Psoas muscle (tissue), 8 donors: ENCODE data around the gene TIGD3. TPM values are rescaled to one million over a fixed set of nuclear protein-coding genes. Genes with fewer than 3 reads are reported as not detected.

ENCODE experiments used
- ATAC-seq, 4 donors: fragments of 200-7000 bp; cut with Tn5 transposase; one replicate each; pipeline ENCODE4 v1.9.1; 2020; ENCODE audit warnings: moderate library complexity in 3 of 4, mild to moderate bottlenecking in 2 of 4
- DNase-seq, 2 donors: peaks; one replicate each; pipeline ENCODE4 v3.0.0-alpha.2; 2020
- H3K27ac ChIP-seq: fragments of 200-600 bp; one replicate; pipeline ENCODE4 v1.8.0; 2022
- H3K27me3 ChIP-seq, 3 donors: fragments of 200-600 bp in 1 of 3; one replicate each; pipeline versions ENCODE4 v1.6.1 to v1.8.0; 2013 to 2022; ENCODE audit warnings: low read length in 2 of 3, mild to moderate bottlenecking in 2 of 3, moderate library complexity in 1 of 3; ENCODE audit not compliant: insufficient read depth in 3 of 3
- H3K36me3 ChIP-seq, 2 donors: fragments of 200-600 bp in 1 of 2; one replicate each; pipeline versions ENCODE4 v1.6.1 to v1.8.0; 2013 to 2022; ENCODE audit warnings: low read depth in 1 of 2, mild to moderate bottlenecking in 1 of 2, moderate library complexity in 1 of 2; ENCODE audit not compliant: insufficient read depth in 1 of 2
- H3K4me1 ChIP-seq: fragments of 200-600 bp; one replicate; pipeline ENCODE4 v1.8.0; 2022
- H3K4me3 ChIP-seq: fragments of 200-600 bp; one replicate; pipeline ENCODE4 v1.8.0; 2022; ENCODE audit warnings: mild to moderate bottlenecking
- H3K9me3 ChIP-seq: fragments of 200-600 bp; one replicate; pipeline ENCODE4 v1.8.0; 2022
- WGBS, 3 donors: extraction: QIAGEN DNeasy Blood & Tissue Kit; methylation state at CpG; one replicate each; pipeline versions ENCODE4 v1.1.6 to v1.1.7; 2013; 5-methylcytosine and 5-hydroxymethylcytosine counted together
- intact Hi-C, 2 donors: fragments of 100-400 bp; cut with DNase I; formaldehyde crosslinking; loops; one replicate each; pipeline versions ENCODE4 v1.11.0 to v1.14.2; 2022
- long read RNA-seq, 2 donors: library from polyadenylated mRNA; unstranded; transcript quantifications; one replicate each; pipeline ENCODE4 v2.0.0, GENCODE V29; 2021
- polyA plus RNA-seq, 3 donors: library from polyadenylated mRNA; stranded (reverse); fragments of 200-250 nt; gene quantifications; one replicate each; pipeline ENCODE4 v1.2.3, GENCODE V29; 2013
- total RNA-seq, 4 donors: library from RNA; stranded (reverse); fragmentation: NEBNext Ultra II Directional in 2 of 4; extraction: Animal tissue kit (Norgen Biotek cat#: 25700) in 2 of 4; gene quantifications; one replicate each; pipeline versions ENCODE4 v1.2.1 to v1.2.4, GENCODE V29; 2021 to 2023
- TF ChIP-seq, protein P1 (sequence below): fragments of 200-600 bp; IDR thresholded peaks from one replicate; pipeline ENCODE4 v1.8.0; 2022; ENCODE audit warnings: antibody characterized with exemption
- donor health status: healthy with polysubstance abuse.
- donor health status: DM: no; HTN: no; CAD: no; lungs with moderate emphysema.
- donor health status: Bipolar disorder and iron deficiency.
- donor health status: healthy.
- donor health status: DM: yes; HTN: yes; CAD: no.
- donor health status: DM: no; HTN: no; CAD: no.
- donor health status: DM: no; HTN: no; CAD: no.
- donor health status: DM: yes; HTN: yes; CAD: no.

The TIGD3 gene, protein sequence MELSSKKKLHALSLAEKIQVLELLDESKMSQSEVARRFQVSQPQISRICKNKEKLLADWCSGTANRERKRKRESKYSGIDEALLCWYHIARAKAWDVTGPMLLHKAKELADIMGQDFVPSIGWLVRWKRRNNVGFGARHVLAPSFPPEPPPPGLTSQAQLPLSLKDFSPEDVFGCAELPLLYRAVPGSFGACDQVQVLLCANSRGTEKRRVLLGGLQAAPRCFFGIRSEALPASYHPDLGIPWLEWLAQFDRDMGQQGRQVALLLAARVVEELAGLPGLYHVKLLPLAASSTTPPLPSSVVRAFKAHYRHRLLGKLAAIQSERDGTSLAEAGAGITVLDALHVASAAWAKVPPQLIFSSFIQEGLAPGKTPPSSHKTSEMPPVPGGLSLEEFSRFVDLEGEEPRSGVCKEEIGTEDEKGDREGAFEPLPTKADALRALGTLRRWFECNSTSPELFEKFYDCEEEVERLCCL
- total RNA-seq (under 1 TPM in 1 of 4 donors, not detected in 3; 0.25 TPM), polyA plus RNA-seq (under 1 TPM; 0.05 to 0.09 (median 0.08) TPM)
- long read RNA-seq, donor 1, partial matches to known transcripts = 0 of 1 reads
- long read RNA-seq, donor 1, other reads (novel, unspliced or antisense) = 0 of 1 reads
- long read RNA-seq, donor 2 = 0 reads

DNA sequence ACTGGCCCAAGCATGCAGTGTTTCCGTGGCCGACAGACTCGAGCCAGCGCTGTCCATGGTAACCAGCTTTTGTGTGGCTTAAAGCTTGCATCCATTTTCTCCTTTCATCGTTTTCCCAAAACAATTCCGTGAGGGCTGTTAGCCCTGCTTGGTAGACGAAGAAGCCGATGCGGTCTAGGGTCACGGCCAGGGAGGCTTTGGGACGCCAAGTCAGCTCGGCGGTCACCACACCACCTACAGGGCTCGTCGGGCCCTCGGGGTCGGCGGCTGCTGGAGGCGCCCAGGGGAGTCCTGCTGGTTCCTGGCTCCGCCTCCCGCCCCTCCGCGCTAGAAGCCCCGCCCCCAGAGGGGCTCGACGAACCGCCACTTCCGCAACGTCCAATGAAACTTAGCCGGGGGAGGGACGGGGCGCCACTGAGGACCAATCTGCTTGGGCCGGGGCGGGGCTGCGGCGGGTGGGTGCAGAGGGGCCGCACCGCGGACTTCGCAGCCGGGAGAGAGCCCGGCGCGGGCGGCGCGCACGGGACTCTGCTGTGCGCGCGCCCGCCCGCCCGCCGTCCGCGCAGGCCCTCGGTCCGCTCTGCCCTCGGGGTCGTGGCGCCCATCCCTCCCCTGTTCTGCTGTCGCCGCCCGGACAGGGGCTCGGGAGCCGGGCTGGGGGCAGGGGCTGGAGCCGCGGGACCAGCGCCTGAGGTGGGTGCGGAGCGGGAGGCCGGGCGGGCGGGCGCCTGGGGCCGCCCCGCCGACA, at the start of gene TIGD3:
Gene TIGD3, plus strand, starts transcription at position 487 of the 748 bp plus-strand sequence. CDS start 1,058 bp downstream, outside the sequence.
- DNase-seq (peak; percentile 98), ATAC-seq (peak; percentile 85 to 89 (median 88))
- 0 to 1% (median 1%) methylated on average over 55 to 79 of the region's 79 CpGs for WGBS, 3 donors
- H3K27ac ChIP-seq = peak within 1 kb of the TSS; percentile 62
- intact Hi-C loops = loop anchor here in 1 of 2 donors (5.0 kb wide), 1 partner anchor 168 kb away; no protein-coding TSS in a partner anchor
- H3K36me3 ChIP-seq = peaks cover 4 to 39% of the 10 kb centered on the region in 2 donors
- TF ChIP-seq, protein P1, sequence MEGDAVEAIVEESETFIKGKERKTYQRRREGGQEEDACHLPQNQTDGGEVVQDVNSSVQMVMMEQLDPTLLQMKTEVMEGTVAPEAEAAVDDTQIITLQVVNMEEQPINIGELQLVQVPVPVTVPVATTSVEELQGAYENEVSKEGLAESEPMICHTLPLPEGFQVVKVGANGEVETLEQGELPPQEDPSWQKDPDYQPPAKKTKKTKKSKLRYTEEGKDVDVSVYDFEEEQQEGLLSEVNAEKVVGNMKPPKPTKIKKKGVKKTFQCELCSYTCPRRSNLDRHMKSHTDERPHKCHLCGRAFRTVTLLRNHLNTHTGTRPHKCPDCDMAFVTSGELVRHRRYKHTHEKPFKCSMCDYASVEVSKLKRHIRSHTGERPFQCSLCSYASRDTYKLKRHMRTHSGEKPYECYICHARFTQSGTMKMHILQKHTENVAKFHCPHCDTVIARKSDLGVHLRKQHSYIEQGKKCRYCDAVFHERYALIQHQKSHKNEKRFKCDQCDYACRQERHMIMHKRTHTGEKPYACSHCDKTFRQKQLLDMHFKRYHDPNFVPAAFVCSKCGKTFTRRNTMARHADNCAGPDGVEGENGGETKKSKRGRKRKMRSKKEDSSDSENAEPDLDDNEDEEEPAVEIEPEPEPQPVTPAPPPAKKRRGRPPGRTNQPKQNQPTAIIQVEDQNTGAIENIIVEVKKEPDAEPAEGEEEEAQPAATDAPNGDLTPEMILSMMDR = no peak
- H3K4me3 ChIP-seq = peak within 1 kb of the TSS; percentile 77
- no peaks in the 10 kb centered on the region for H3K27me3 ChIP-seq
- no peaks in the 10 kb centered on the region for H3K9me3 ChIP-seq
- H3K4me1 ChIP-seq = peaks cover 31% of the 10 kb centered on the region

DNA sequence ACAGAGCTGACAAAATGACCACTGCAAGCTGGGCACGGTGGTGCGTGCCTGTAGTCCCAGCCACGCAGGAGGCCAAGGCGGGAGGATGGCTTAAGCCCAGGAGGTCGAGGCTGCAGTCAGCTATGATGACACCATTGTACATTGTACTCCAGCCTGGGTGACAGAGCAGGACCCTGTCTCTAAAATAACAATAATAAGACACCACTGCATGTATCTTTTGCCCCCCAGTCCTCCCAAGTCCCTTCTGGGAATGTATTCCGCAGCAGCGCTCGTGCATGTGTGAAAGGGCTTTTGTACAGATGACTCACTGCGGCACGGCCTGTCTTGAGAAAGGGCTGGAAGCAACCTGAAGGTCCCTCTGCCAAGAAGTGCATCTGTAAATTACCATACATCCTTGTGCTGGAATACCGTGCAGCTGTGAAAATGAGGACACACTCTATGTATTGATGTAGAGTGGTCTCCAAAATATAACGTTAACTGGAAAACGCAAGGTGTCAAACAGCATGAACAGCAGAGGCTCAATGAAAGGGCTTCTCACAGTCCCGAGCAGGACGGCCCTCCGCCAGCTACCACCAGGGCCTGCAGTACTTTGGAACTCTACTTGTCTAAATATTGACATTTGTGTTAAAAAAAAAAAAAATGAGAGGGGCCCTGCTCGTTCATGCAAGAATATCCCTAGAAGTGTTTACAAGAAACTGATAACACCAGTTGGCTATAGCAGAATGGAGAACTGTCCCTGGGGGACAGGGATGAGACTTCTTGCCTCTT, 48.9 kb upstream of the TIGD3 start:
- no peak for DNase-seq
- Histone ChIP-seq H3K36me3 (no peaks in the 10 kb centered on the region), H3K27ac (no peak overlapping the region), H3K9me3 (no peaks in the 10 kb centered on the region), H3K27me3 (no peaks in the 10 kb centered on the region), H3K4me1 (peaks cover 4% of the 10 kb centered on the region), H3K4me3 (no peak overlapping the region)
- TF ChIP-seq, protein P1 = no peak
- WGBS, 3 donors = 84 to 89% (median 86%) methylated on average over 17 of the region's 17 CpGs
- ATAC-seq = no peak
- intact Hi-C loops = no loop called here

DNA sequence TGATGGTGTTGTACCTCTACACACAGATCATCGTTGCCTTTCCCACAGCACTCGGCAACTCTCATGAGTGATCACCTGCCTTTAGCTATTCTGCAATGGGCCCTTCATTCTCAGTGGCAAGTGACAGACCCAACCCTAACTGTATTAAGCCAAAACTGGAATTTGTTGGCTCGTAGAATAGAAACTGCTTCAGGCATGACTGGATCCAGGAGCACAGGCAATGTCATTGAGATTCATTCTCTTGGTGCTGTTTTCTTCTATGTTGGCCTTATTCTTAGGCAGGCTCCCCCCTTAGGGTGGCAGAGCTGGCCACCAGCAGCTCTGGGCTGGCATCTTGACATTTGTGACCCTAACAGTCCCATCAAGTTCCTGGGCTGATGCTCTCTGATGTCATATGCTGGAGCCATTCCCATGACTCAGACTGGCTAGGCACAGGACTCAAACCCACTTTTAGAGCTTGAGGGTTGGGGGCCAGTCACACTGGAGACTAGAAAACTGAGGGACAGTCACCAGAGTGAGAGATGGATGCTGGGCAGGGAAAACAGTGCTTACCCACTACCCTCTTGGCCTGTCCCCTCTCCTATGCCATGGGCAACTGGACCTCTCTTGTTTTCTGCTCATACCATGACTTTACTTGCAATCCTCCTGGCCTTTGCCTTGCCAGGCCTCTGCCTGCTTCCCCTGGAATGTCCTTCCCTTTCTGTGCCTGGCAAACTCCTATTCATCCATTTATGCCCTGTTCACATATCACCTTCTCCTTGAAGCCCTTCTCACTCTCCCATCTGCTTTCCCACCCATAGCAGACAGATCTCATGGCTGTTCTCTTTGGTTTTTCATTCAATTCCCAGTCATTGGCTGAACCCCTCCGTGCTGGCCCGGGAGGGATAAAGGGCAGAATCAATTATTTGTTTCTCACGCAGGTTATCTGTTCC, 47.0 kb upstream of the TIGD3 start:
- H3K4me1 ChIP-seq = peaks cover 8% of the 10 kb centered on the region
- H3K36me3 ChIP-seq = no peaks in the 10 kb centered on the region
- no peak overlapping the region for H3K4me3 ChIP-seq
- no peaks in the 10 kb centered on the region for H3K27me3 ChIP-seq
- peak overlapping the region; percentile 21 for H3K27ac ChIP-seq
- TF ChIP-seq, protein P1 = no peak
- no peak for DNase-seq
- H3K9me3 ChIP-seq = no peaks in the 10 kb centered on the region
- intact Hi-C loops = no loop called here
- ATAC-seq = no peak
- 79 to 83% (median 79%) methylated on average over 6 of the region's 6 CpGs for WGBS, 3 donors
